VCaP (cell line): ENCODE measurements around the gene PRODH2.

Experiments
- H3K27ac ChIP-seq: fragments of 450-650 bp; 2 replicates; pipeline ENCODE4 v1.5.1; 2017
- CTCF ChIP-seq: fragments of 450-650 bp; conservative IDR thresholded peaks from 2 replicates; pipeline ENCODE4 v1.5.1; 2017; ENCODE audit warnings: mild to moderate bottlenecking, moderate library complexity

The PRODH2 gene

GRCh38 chr19:35764432-35765315 is 48.0 kb downstream of the PRODH2 start:
- H3K27ac ChIP-seq = no peak overlapping the region
- no peak for TF ChIP-seq CTCF

DNA sequence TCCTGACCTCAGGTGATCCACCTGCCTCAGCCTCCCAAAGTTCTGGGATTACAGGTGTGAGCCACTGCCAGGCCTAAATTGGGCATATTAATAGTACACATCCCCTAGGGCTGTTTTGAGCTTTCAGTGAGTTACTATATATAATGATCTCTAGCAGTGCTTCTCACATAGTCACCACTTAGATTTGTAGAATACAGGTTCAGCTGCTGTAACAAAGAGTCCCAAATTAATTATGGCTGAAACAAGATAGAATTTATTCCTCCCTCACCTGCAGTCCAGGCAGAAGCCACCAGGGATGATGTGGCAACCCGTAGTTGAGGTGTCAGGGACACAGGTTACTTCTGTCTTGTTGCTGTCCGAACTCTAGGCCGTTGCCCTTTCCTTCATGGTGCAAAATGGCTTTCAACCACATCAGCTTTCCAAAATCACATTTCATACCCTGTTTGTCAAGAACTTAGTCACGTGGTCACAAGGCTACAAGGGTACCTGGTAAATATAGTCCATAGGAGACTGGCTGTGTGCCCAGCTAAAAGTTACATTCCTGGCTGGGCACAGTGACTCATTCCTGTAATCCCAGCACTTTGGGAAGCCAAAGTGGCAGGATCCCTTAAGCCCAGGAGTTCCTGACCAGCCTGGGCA is 51.8 kb downstream of the PRODH2 start:
- TF ChIP-seq CTCF = no peak
- H3K27ac ChIP-seq = no peak overlapping the region

GRCh38 chr19:35759697-35760096 is 52.9 kb downstream of the PRODH2 start:
- TF ChIP-seq CTCF = no peak
- H3K27ac ChIP-seq = no peak overlapping the region

GRCh38 chr19:35757749-35758608 is 54.7 kb downstream of the PRODH2 start, which contains the start of gene PROSER3:
Gene PROSER3, plus strand, starts transcription at chr19:35758176. Its CDS starts 40 bp downstream, at chr19:35758216.
- peak within 1 kb of the TSS; percentile 85 for H3K27ac ChIP-seq
- TF ChIP-seq CTCF = no peak

GRCh38 chr19:35757231-35757748 is 55.4 kb downstream of the PRODH2 start:
- H3K27ac ChIP-seq = peak overlapping the region; percentile 85
- no peak for TF ChIP-seq CTCF

DNA sequence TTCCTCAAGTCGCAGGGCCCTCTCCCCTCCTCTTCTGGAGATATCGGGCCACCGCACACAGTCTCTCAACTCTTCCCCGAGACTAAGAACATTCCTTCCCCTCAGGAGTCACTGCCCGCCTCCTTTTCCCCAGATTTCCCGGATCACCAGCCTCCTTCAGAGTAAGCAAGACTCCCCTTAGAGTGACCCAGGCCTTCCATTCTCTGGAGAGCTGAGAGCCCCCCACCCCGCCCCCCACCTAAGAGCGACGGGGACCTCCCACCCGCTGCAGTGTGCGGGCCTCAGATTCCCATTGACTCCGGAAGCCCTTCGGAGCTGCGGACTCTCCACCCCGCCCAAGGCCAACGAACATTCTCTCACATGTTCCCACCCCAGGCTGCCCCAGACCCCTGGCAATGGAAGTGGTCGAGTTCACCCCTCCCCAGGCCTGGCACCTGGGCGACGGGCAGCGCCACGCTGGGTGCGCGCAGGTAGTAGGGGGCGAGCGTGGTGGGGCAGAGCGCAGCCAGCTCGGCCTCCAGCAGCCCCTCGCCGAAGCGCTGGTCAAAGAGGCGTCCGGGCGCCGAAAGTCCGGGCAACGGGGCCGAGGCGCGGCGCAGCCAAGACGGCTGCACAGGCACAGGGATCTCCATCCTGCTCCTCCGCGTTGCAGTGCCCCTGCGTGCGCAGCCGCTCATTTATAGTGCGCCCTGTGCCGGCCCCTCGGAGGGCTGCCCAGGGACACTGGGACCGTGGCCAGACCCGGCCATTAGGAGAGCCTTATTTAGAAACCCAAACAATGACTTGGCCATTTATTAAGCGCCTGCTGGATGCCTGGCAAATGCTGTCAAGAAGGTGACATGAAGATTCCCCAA is 56.0 kb downstream of the PRODH2 start, which contains the start of gene HSPB6:
Gene HSPB6, minus strand, starts transcription at position 653 of the 854 bp plus-strand sequence. Its CDS starts 21 bp downstream, at position 632.
- H3K27ac ChIP-seq = peak within 1 kb of the TSS; percentile 85

More for the DNA sequence above, 56.0 kb downstream of the PRODH2 start, which contains the start of gene HSPB6:
- TF ChIP-seq CTCF = no peak
